Lower lobe of right lung (tissue), 2 donors: ENCODE data around the gene CXorf49. TPM values are rescaled to one million over a fixed set of nuclear protein-coding genes. Genes with fewer than 3 reads are reported as not detected.
"Not testable (repeated sequence)": the region's sequence is repeated elsewhere in the genome, so short reads cannot be mapped to it uniquely, and the experiment has no call there.

ENCODE experiments used
- ATAC-seq, 2 donors: fragments of 200-7000 bp; cut with Tn5 transposase; one replicate each; pipeline ENCODE4 v1.9.1; 2020 to 2022; ENCODE audit warnings: mild to moderate bottlenecking in 2 of 2, moderate library complexity in 2 of 2
- DNase-seq: peaks from one replicate; pipeline ENCODE4 v3.0.0-alpha.2; 2020
- H3K27ac ChIP-seq: fragments of 200-600 bp; one replicate; pipeline ENCODE4 v1.8.0; 2022
- H3K27me3 ChIP-seq: fragments of 200-600 bp; one replicate; pipeline ENCODE4 v1.8.0; 2022; ENCODE audit warnings: low read depth
- H3K36me3 ChIP-seq: fragments of 200-600 bp; one replicate; pipeline ENCODE4 v1.8.0; 2022; ENCODE audit warnings: mild to moderate bottlenecking
- H3K4me1 ChIP-seq: fragments of 200-600 bp; one replicate; pipeline ENCODE4 v1.8.0; 2022
- H3K4me3 ChIP-seq: fragments of 200-600 bp; one replicate; pipeline ENCODE4 v1.8.0; 2022; ENCODE audit warnings: mild to moderate bottlenecking
- H3K9me3 ChIP-seq: fragments of 200-600 bp; one replicate; pipeline ENCODE4 v1.8.0; 2022
- CTCF ChIP-seq: fragments of 200-600 bp; IDR thresholded peaks from one replicate; pipeline ENCODE4 v1.8.0; 2022; ENCODE audit warnings: antibody characterized with exemption, mild to moderate bottlenecking
- intact Hi-C: fragments of 100-400 bp; cut with DNase I; formaldehyde crosslinking; loops from one replicate; pipeline ENCODE4 v1.11.0; 2022
- total RNA-seq: library from RNA; stranded (reverse); fragmentation: NEBNext Ultra II Directional; extraction: Animal tissue kit (Norgen Biotek cat#: 25700); gene quantifications from one replicate; pipeline ENCODE4 v1.2.1, GENCODE V29; 2021
- donor health status: DM: no; HTN: yes; CAD: no; lungs with severe emphysema.

CXorf49 gene
- total RNA-seq, 1 donor from 2014 or later: not detected

- peak; percentile 42 to 61 for ATAC-seq
- H3K4me1 ChIP-seq, H3K27me3 ChIP-seq, H3K27ac ChIP-seq, intact Hi-C loops, DNase-seq, H3K9me3 ChIP-seq, H3K36me3 ChIP-seq, H3K4me3 ChIP-seq: not testable (repeated sequence)
Measured at GRCh38 chrX:71697466-71698298, 20.4 kb downstream of the CXorf49 start.

GRCh38 chrX:71696641-71697465, 21.2 kb downstream of the CXorf49 start:
- DNase-seq, H3K4me3 ChIP-seq, intact Hi-C loops, H3K9me3 ChIP-seq, H3K4me1 ChIP-seq, H3K27me3 ChIP-seq, H3K36me3 ChIP-seq, H3K27ac ChIP-seq: not testable (repeated sequence)
- peak; percentile 82 to 85 for ATAC-seq

GRCh38 chrX:71679575-71680207, 38.4 kb downstream of the CXorf49 start:
- no peak overlapping the region for H3K27ac ChIP-seq
- no peaks in the 10 kb centered on the region for H3K27me3 ChIP-seq
- H3K36me3 ChIP-seq: no peaks in the 10 kb centered on the region
- no peaks in the 10 kb centered on the region for H3K4me1 ChIP-seq
- no peak overlapping the region for H3K4me3 ChIP-seq
- DNase-seq (no peak), ATAC-seq (no peak)
- intact Hi-C loops: no loop called here
- no peak for TF ChIP-seq CTCF
- no peaks in the 10 kb centered on the region for H3K9me3 ChIP-seq

GRCh38 chrX:71677195-71677594, 40.9 kb downstream of the CXorf49 start:
- ATAC-seq, H3K36me3 ChIP-seq, intact Hi-C loops: not testable (repeated sequence)

GRCh38 chrX:71676068-71676795, 41.9 kb downstream of the CXorf49 start:
- H3K4me1 ChIP-seq, intact Hi-C loops, H3K27me3 ChIP-seq, H3K27ac ChIP-seq, H3K4me3 ChIP-seq, H3K9me3 ChIP-seq, H3K36me3 ChIP-seq, ATAC-seq, DNase-seq: not testable (repeated sequence)

More at GRCh38 chrX:71677195-71677594, 40.9 kb downstream of the CXorf49 start:
- not testable (repeated sequence) for H3K27ac ChIP-seq, DNase-seq, H3K4me1 ChIP-seq, H3K27me3 ChIP-seq, H3K4me3 ChIP-seq, H3K9me3 ChIP-seq

- H3K4me1 ChIP-seq, DNase-seq, intact Hi-C loops, H3K27ac ChIP-seq, H3K36me3 ChIP-seq, H3K27me3 ChIP-seq, ATAC-seq, H3K4me3 ChIP-seq, H3K9me3 ChIP-seq: not testable (repeated sequence)
Measured at GRCh38 chrX:71675636-71676035, 42.4 kb downstream of the CXorf49 start.

GRCh38 chrX:71671938-71672337, 46.1 kb downstream of the CXorf49 start:
- Histone ChIP-seq H3K4me3 (no peak overlapping the region), H3K4me1 (no peaks in the 10 kb centered on the region), H3K9me3 (no peaks in the 10 kb centered on the region), H3K27me3 (no peaks in the 10 kb centered on the region), H3K36me3 (no peaks in the 10 kb centered on the region), H3K27ac (no peak overlapping the region)
- ATAC-seq: no peak
- DNase-seq: no peak
- TF ChIP-seq CTCF: no peak
- intact Hi-C loops: no loop called here
